Measurements from ENCODE around the gene CDH19. TPM values are rescaled to one million over a fixed set of nuclear protein-coding genes. Genes with fewer than 3 reads are reported as not detected.
A peak's percentile ranks its signal among the peaks of the same experiment; 100 is the strongest.

The CDH19 gene, protein sequence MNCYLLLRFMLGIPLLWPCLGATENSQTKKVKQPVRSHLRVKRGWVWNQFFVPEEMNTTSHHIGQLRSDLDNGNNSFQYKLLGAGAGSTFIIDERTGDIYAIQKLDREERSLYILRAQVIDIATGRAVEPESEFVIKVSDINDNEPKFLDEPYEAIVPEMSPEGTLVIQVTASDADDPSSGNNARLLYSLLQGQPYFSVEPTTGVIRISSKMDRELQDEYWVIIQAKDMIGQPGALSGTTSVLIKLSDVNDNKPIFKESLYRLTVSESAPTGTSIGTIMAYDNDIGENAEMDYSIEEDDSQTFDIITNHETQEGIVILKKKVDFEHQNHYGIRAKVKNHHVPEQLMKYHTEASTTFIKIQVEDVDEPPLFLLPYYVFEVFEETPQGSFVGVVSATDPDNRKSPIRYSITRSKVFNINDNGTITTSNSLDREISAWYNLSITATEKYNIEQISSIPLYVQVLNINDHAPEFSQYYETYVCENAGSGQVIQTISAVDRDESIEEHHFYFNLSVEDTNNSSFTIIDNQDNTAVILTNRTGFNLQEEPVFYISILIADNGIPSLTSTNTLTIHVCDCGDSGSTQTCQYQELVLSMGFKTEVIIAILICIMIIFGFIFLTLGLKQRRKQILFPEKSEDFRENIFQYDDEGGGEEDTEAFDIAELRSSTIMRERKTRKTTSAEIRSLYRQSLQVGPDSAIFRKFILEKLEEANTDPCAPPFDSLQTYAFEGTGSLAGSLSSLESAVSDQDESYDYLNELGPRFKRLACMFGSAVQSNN
- 10 to 100 TPM; 23.8 to 98.0 (median 35.6) TPM for total RNA-seq
- polyA plus RNA-seq = 29.8 TPM
- long read RNA-seq, donor 1, full-length matches to known transcripts = 21 of 34 reads
- long read RNA-seq, donor 1, partial matches to known transcripts = 7 of 34 reads
- long read RNA-seq, donor 1, other reads (novel, unspliced or antisense) = 6 of 34 reads
- long read RNA-seq, donor 2, full-length matches to known transcripts = 10 of 16 reads
- long read RNA-seq, donor 2, partial matches to known transcripts = 3 of 16 reads
- long read RNA-seq, donor 2, other reads (novel, unspliced or antisense) = 3 of 16 reads
- long read RNA-seq, donor 3, full-length matches to known transcripts = 203 of 301 reads
- long read RNA-seq, donor 3, partial matches to known transcripts = 49 of 301 reads
- long read RNA-seq, donor 3, other reads (novel, unspliced or antisense) = 49 of 301 reads
- long read RNA-seq, donor 4, full-length matches to known transcripts = 5 of 6 reads
- long read RNA-seq, donor 4, partial matches to known transcripts = 1 of 6 reads
- long read RNA-seq, donor 4, other reads (novel, unspliced or antisense) = 0 of 6 reads

DNA sequence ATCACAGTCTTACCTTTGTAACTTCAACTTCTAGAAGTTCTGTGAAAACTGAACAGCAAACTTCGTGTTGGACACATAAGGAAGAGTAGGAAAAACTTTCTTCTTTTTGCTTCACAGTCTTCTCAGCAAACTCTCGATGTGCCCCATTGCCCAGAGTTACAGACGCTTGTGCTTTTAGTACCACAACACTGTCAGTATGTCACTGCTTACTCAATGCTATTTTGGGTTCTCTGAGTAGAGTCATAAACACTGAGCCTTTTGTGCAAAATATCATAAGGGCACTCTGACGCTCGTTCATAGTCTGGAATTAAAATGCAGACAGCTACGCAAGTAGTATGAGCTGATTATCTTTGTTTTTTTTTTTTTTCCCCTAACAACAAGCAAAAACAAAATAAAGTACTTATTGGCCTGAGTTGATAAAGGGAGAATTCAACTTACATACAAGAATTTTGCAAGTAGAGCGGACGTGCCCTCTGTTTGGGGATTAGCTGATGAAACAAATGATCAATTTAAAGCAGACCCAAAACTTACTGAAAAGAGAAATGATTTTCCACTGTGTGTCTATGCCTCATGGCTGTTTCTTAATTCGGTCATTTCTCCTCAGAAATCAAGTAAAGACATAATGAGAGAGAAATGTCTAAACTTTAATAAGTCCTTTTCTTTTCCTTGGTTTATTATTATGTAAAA, at the start of gene CDH19:
TSS of gene CDH19 (minus strand) at position 150 of the 687 bp plus-strand sequence. CDS start 31,886 bp downstream, outside the sequence.
- ATAC-seq (peak; percentile 96 to 97), DNase-seq (peak; percentile 9 to 42 (median 22))
- 42% methylated on average over 9 of the region's 9 CpGs for WGBS
- Histone ChIP-seq H3K27ac (ENCODE audit: low read length) (peak within 1 kb of the TSS; percentile 75), H3K4me3 (ENCODE audit: low read length) (peak within 1 kb of the TSS; percentile 45), H3K27me3 (ENCODE audit: control insufficient read depth, insufficient read depth) (no peaks in the 10 kb centered on the region), H3K9me3 (ENCODE audit: control insufficient read depth, low read length) (no peaks in the 10 kb centered on the region), H3K4me1 (ENCODE audit: control insufficient read depth, insufficient read depth, low read length) (no peaks in the 10 kb centered on the region)
- intact Hi-C loops (cut with DNase I) = no loop called here

DNA sequence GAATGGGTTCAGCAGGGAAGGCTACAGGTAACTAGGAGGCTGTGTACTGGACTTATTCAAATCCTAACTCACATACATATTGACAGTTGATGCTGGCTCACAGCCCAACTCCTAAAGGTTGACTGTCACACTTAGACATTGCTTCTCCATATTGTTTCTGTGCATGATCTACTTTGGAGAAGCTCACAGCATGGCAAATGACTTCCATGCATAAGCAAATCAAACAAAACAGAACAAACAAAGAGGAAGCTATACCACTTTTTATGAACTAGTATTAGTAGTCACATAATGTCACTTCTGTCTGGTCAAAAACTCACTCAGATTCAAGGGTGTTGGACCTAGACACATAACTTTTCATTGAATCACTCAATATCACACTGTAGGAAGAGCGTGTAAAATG, 43.8 kb upstream of the CDH19 start:
- Histone ChIP-seq H3K4me3 (ENCODE audit: low read length) (no peak overlapping the region), H3K9me3 (ENCODE audit: control insufficient read depth, low read length) (no peaks in the 10 kb centered on the region), H3K27ac (ENCODE audit: low read length) (no peak overlapping the region), H3K4me1 (ENCODE audit: control insufficient read depth, insufficient read depth, low read length) (no peaks in the 10 kb centered on the region), H3K27me3 (ENCODE audit: control insufficient read depth, insufficient read depth) (no peaks in the 10 kb centered on the region)
- ATAC-seq (no peak), DNase-seq (no peak)
- intact Hi-C loops (cut with DNase I) = no loop called here
- 91% methylated on average over 1 of the region's 1 CpG for WGBS

- H3K27me3 ChIP-seq (ENCODE audit: control insufficient read depth, insufficient read depth) = no peaks in the 10 kb centered on the region
- no peak overlapping the region for H3K27ac ChIP-seq (ENCODE audit: low read length)
- ATAC-seq (no peak), DNase-seq (no peak)
- no peaks in the 10 kb centered on the region for H3K9me3 ChIP-seq (ENCODE audit: control insufficient read depth, low read length)
- intact Hi-C loops (cut with DNase I) = no loop called here
- no peak overlapping the region for H3K4me3 ChIP-seq (ENCODE audit: low read length)
- no peaks in the 10 kb centered on the region for H3K4me1 ChIP-seq (ENCODE audit: control insufficient read depth, insufficient read depth, low read length)
- WGBS = 93% methylated on average over 2 of the region's 2 CpGs
Measured at GRCh38 chr18:66646609-66647008, 42.7 kb upstream of the CDH19 start.

GRCh38 chr18:66645983-66646382, 42.1 kb upstream of the CDH19 start:
- intact Hi-C loops (cut with DNase I) = no loop called here

GRCh38 chr18:66641056-66641455, 37.2 kb upstream of the CDH19 start:
- DNase-seq = no peak
- Histone ChIP-seq H3K9me3 (ENCODE audit: control insufficient read depth, low read length) (no peaks in the 10 kb centered on the region), H3K4me3 (ENCODE audit: low read length) (no peak overlapping the region), H3K27me3 (ENCODE audit: control insufficient read depth, insufficient read depth) (no peaks in the 10 kb centered on the region), H3K27ac (ENCODE audit: low read length) (no peak overlapping the region), H3K4me1 (ENCODE audit: control insufficient read depth, insufficient read depth, low read length) (no peaks in the 10 kb centered on the region)
- ATAC-seq = no peak
- intact Hi-C loops (cut with DNase I) = no loop called here
- WGBS = 79% methylated on average over 4 of the region's 4 CpGs

More at GRCh38 chr18:66645983-66646382, 42.1 kb upstream of the CDH19 start:
- Histone ChIP-seq H3K4me1 (ENCODE audit: control insufficient read depth, insufficient read depth, low read length) (no peaks in the 10 kb centered on the region), H3K9me3 (ENCODE audit: control insufficient read depth, low read length) (no peaks in the 10 kb centered on the region), H3K4me3 (ENCODE audit: low read length) (no peak overlapping the region), H3K27me3 (ENCODE audit: control insufficient read depth, insufficient read depth) (no peaks in the 10 kb centered on the region), H3K27ac (ENCODE audit: low read length) (no peak overlapping the region)
- WGBS = 66% methylated on average over 1 of the region's 1 CpG
- ATAC-seq (no peak), DNase-seq (no peak)

DNA sequence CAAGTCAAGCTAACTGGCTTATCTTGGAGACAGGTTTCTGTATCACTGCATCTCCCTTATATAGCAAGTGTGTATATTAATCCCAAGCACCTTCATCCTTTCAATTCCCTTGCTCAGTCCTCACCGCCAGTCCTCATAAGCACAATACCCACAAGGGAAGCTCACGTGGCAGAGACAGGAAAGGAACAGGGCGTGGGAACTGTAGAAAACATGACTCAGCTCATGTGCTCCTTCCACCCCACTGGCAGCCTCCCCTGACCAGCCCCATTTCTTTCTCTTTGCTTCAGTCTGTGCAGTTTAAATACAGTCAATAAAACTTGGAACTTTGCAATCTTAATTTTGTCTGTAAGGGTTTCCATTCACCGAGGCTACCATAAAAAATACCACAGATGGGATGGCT, 36.5 kb upstream of the CDH19 start:
- ATAC-seq = peak; percentile 88 to 96
- DNase-seq = peak; percentile 63 to 70 (median 63)
- 44% methylated on average over 4 of the region's 4 CpGs for WGBS

DNA sequence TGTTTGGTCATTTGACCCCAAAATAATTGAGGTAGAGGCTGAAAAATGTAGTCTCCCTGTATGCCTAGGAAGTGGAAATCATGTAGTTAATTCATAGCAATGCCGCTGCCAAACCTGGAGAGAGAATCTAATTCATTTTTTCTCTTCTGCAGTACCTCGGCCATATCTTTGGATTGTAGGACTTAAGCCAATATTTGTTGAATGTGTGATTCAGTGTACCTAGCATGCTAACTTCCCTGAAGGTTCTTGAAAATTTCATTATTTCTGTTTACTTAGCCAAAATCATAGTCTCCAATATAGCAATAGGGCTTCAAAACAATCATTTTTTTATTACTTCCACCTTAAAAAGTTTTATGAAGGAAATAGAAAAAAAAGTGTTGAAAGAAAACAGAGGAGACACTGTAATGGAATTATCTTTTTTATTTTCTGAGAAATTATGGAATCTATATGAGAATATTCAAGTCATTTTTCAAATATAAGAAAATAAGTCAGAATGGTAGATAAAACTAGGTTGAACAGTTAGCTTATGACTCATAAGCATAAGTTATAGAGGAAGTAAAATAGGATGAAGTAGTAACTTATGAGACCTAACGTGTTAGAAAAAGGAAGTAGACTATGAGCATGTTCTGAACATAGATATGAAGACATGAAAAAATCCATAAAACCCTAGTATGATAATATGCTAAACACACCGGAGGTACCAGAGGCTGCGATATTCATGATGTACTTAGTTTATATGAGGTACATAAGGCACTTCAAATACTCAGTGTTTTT, 35.2 kb upstream of the CDH19 start:
- DNase-seq (no peak), ATAC-seq (no peak)
- H3K4me1 ChIP-seq (ENCODE audit: control insufficient read depth, insufficient read depth, low read length) = no peaks in the 10 kb centered on the region
- no peak overlapping the region for H3K27ac ChIP-seq (ENCODE audit: low read length)
- H3K9me3 ChIP-seq (ENCODE audit: control insufficient read depth, low read length) = no peaks in the 10 kb centered on the region
- no peaks in the 10 kb centered on the region for H3K27me3 ChIP-seq (ENCODE audit: control insufficient read depth, insufficient read depth)
- intact Hi-C loops (cut with DNase I) = no loop called here
- WGBS = 73% methylated on average over 5 of the region's 5 CpGs
- no peak overlapping the region for H3K4me3 ChIP-seq (ENCODE audit: low read length)

More for the DNA sequence above, 36.5 kb upstream of the CDH19 start:
- Histone ChIP-seq H3K27ac (ENCODE audit: low read length) (no peak overlapping the region), H3K4me3 (ENCODE audit: low read length) (no peak overlapping the region), H3K9me3 (ENCODE audit: control insufficient read depth, low read length) (no peaks in the 10 kb centered on the region), H3K27me3 (ENCODE audit: control insufficient read depth, insufficient read depth) (no peaks in the 10 kb centered on the region), H3K4me1 (ENCODE audit: control insufficient read depth, insufficient read depth, low read length) (no peaks in the 10 kb centered on the region)
- intact Hi-C loops (cut with DNase I) = no loop called here

DNA sequence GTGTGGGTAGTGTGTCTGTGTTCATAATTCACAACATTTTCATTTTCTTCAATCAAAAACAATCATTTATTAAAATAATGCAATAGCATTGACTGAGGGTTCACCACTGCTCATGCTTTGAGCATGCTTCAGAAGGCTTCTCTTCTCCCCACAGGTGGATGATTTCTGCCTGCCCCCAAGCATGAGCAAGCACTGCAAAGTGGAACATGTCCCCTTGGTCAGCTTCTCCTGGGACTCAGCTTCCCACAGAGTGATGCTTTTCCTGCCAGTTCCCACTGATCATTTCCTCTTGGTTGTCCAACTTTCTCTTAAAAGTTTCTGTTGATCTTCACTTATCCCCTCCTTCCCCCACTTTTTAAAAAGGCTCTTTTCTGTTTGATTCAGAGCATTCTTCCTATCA, 31.5 kb upstream of the CDH19 start:
- no peaks in the 10 kb centered on the region for H3K9me3 ChIP-seq (ENCODE audit: control insufficient read depth, low read length)
- no peaks in the 10 kb centered on the region for H3K4me1 ChIP-seq (ENCODE audit: control insufficient read depth, insufficient read depth, low read length)
- ATAC-seq = no peak
- DNase-seq = no peak
- intact Hi-C loops (cut with DNase I) = no loop called here
- no peaks in the 10 kb centered on the region for H3K27me3 ChIP-seq (ENCODE audit: control insufficient read depth, insufficient read depth)
- no peak overlapping the region for H3K4me3 ChIP-seq (ENCODE audit: low read length)
- H3K27ac ChIP-seq (ENCODE audit: low read length) = no peak overlapping the region

DNA sequence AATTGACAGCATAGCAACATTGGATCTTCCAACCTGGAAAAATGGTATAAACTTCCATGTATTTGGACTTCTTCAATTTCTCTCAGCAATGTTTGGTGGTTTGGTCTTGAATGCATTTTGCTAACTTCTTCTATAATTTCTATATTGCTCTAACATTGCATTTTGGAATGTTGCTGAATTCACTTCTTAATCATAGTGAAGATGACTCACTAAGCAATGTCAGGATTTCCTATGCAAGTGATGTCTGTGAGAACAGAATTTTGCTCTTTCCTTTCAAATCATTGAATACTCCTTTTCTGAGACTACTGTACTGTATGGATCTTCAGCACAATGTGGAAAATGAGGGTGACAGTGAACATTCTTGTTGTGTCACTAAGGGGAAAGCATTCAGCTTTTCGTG, 28.9 kb upstream of the CDH19 start:
- WGBS = 82% methylated on average over 1 of the region's 1 CpG
- no peak for DNase-seq
- intact Hi-C loops (cut with DNase I) = no loop called here

GRCh38 chr18:66630831-66631230, 26.9 kb upstream of the CDH19 start:
- Histone ChIP-seq H3K4me3 (ENCODE audit: low read length) (no peak overlapping the region), H3K9me3 (ENCODE audit: control insufficient read depth, low read length) (no peaks in the 10 kb centered on the region), H3K27ac (ENCODE audit: low read length) (no peak overlapping the region), H3K27me3 (ENCODE audit: control insufficient read depth, insufficient read depth) (no peaks in the 10 kb centered on the region), H3K4me1 (ENCODE audit: control insufficient read depth, insufficient read depth, low read length) (no peaks in the 10 kb centered on the region)
- 81% methylated on average over 1 of the region's 1 CpG for WGBS
- no peak for DNase-seq
- intact Hi-C loops (cut with DNase I) = no loop called here
- ATAC-seq = no peak

More for the DNA sequence above, 28.9 kb upstream of the CDH19 start:
- Histone ChIP-seq H3K4me3 (ENCODE audit: low read length) (no peak overlapping the region), H3K27me3 (ENCODE audit: control insufficient read depth, insufficient read depth) (no peaks in the 10 kb centered on the region), H3K9me3 (ENCODE audit: control insufficient read depth, low read length) (no peaks in the 10 kb centered on the region), H3K27ac (ENCODE audit: low read length) (no peak overlapping the region), H3K4me1 (ENCODE audit: control insufficient read depth, insufficient read depth, low read length) (no peaks in the 10 kb centered on the region)
- ATAC-seq = no peak

Measured in right cardiac atrium (tissue), 5 donors.